ENCODE results near the gene EIF2D. TPM values are rescaled to one million over a fixed set of nuclear protein-coding genes. Genes with fewer than 3 reads are reported as not detected.

Gene EIF2D
- total and polyA plus RNA-seq, 9 of the 15 experiments (the other 6 are each of a cell fraction or from before 2014, with no cell fraction given): 81.1 to 138 (median 93.9) TPM

- TF ChIP-seq MGA (IDR thresholded peaks at IDR 0.05): peak; percentile 99
- TF ChIP-seq ZNF583 (CRISPR knock-in tag; IDR thresholded peaks at IDR 0.05): no peak
- peak; percentile 59; the same call in 1 of the 2 replicates for TF ChIP-seq SREBF1 (IDR thresholded peaks at IDR 0.05; ENCODE audit: borderline replicate concordance, low read depth, low read length)
- no peak for TF ChIP-seq SIX5 (IDR thresholded peaks at IDR 0.05; ENCODE audit: borderline replicate concordance in 1 of 2, insufficient read depth in 1 of 2, low read depth in 1 of 2, low read length in 2 of 2)
- no peak for TF ChIP-seq TAF7 (tag; IDR thresholded peaks at IDR 0.05)
- no peak for TF ChIP-seq ZNF507 (tag; conservative IDR thresholded peaks at IDR 0.05)
- TF ChIP-seq ZKSCAN8 (CRISPR knock-in tag; IDR thresholded peaks at IDR 0.05): no peak
- peak; percentile 52; the same call in 1 of the 2 replicates for TF ChIP-seq E2F3 (CRISPR knock-in tag; IDR thresholded peaks at IDR 0.05)
- 0 out of 2 replicates have a peak, but pooled peaks have one; percentile 26 for TF ChIP-seq ZNF311 (CRISPR knock-in tag; IDR thresholded peaks at IDR 0.05)
- TF ChIP-seq FOXJ3 (CRISPR knock-in tag; IDR thresholded peaks at IDR 0.05): no peak
- no peak for TF ChIP-seq NFATC3 (IDR thresholded peaks at IDR 0.05)
- TF ChIP-seq ZNF551 (CRISPR knock-in tag; IDR thresholded peaks at IDR 0.05): no peak
- no peak; the same call in 1 of the 2 replicates for TF ChIP-seq ZNF224 (CRISPR knock-in tag; IDR thresholded peaks at IDR 0.05)
- peak; percentile 73; the same call in 1 of the 2 replicates for TF ChIP-seq ELF4 (CRISPR knock-in tag; IDR thresholded peaks at IDR 0.05)
- TF ChIP-seq ZNF174 (CRISPR knock-in tag; IDR thresholded peaks at IDR 0.05): no peak
- TF ChIP-seq CAMTA2 (CRISPR knock-in tag; conservative IDR thresholded peaks at IDR 0.05): no peak
- TF ChIP-seq FOXJ2 (tag; IDR thresholded peaks at IDR 0.05): peak; percentile 82
- TF ChIP-seq SRSF9 (IDR thresholded peaks at IDR 0.05; ENCODE audit: borderline replicate concordance, low read depth, low read length): no peak
Measured at GRCh38 chr1:206635080-206635977, 23.1 kb upstream of the EIF2D start, which contains the start of gene DYRK3 (continued).
